NCI-H2227 (cell line): Measurements from ENCODE around the gene CREG1.
"Not testable (repeated sequence)": the region's sequence is repeated elsewhere in the genome, so short reads cannot be mapped to it uniquely, and the experiment has no call there.

Source experiments
- DNase-seq: peaks from one replicate; lab custom pipeline; 2025; ENCODE audit not compliant: unreplicated experiment; lab: John Stamatoyannopoulos, UW

Gene CREG1

GRCh38 chr1:167553136-167554027, at the start of gene CREG1:
TSS of gene CREG1 (minus strand) at chr1:167553762.
- peak; percentile 95 for DNase-seq

GRCh38 chr1:167602840-167603239, 49.3 kb upstream of the CREG1 start:
- DNase-seq: no peak

- DNase-seq: no peak
Observed at GRCh38 chr1:167601442-167602383, 48.2 kb upstream of the CREG1 start.

GRCh38 chr1:167599957-167600581, 46.5 kb upstream of the CREG1 start:
- DNase-seq: no peak

GRCh38 chr1:167594822-167595221, 41.3 kb upstream of the CREG1 start:
- no peak for DNase-seq

GRCh38 chr1:167593860-167594259, 40.3 kb upstream of the CREG1 start:
- DNase-seq: no peak

- DNase-seq: no peak
Observed at GRCh38 chr1:167592475-167592874, 38.9 kb upstream of the CREG1 start.

GRCh38 chr1:167588361-167588760, 34.8 kb upstream of the CREG1 start:
- DNase-seq: no peak

GRCh38 chr1:167587872-167588271, 34.3 kb upstream of the CREG1 start:
- DNase-seq: no peak

- no peak for DNase-seq
Observed at GRCh38 chr1:167587342-167587741, 33.8 kb upstream of the CREG1 start.

GRCh38 chr1:167584581-167584980, 31.0 kb upstream of the CREG1 start:
- no peak for DNase-seq

GRCh38 chr1:167582722-167583121, 29.2 kb upstream of the CREG1 start:
- DNase-seq: no peak

- no peak for DNase-seq
Observed at GRCh38 chr1:167582064-167582463, 28.5 kb upstream of the CREG1 start.

- no peak for DNase-seq
Observed at GRCh38 chr1:167579986-167580385, 26.4 kb upstream of the CREG1 start.

GRCh38 chr1:167578939-167579521, 25.5 kb upstream of the CREG1 start:
- DNase-seq: no peak

GRCh38 chr1:167575649-167576048, 22.1 kb upstream of the CREG1 start:
- no peak for DNase-seq

GRCh38 chr1:167573035-167573434, 19.5 kb upstream of the CREG1 start:
- no peak for DNase-seq

- DNase-seq: not testable (repeated sequence)
Observed at GRCh38 chr1:167570712-167571111, 17.1 kb upstream of the CREG1 start.

- peak; percentile 5 for DNase-seq
Observed at GRCh38 chr1:167567663-167568062, 14.1 kb upstream of the CREG1 start.

GRCh38 chr1:167566766-167567165, 13.2 kb upstream of the CREG1 start:
- no peak for DNase-seq

GRCh38 chr1:167565922-167566321, 12.4 kb upstream of the CREG1 start:
- no peak for DNase-seq
